ENCODE measurements around the gene ELP4. TPM values are rescaled to one million over a fixed set of nuclear protein-coding genes. Genes with fewer than 3 reads are reported as not detected.

Gene ELP4
- total and polyA plus RNA-seq, 2 donors (not counting 1 experiment from before 2014, with no cell fraction given) = 7.1 to 31.3 TPM

- ATAC-seq (ENCODE audit: low read depth) (no peak), DNase-seq (no peak)
- Histone ChIP-seq H3K4me3 (ENCODE audit: control extremely low read depth in 1 of 5, extremely low read depth in 1 of 5, insufficient read depth in 1 of 5, low read depth in 2 of 5, low read length in 4 of 5) (no peak overlapping the region), H2AFZ (ENCODE audit: insufficient read depth, low read depth, low read length, poor library complexity, severe bottlenecking) (no peak overlapping the region), H3K9ac (ENCODE audit: low read length) (no peak overlapping the region), H3K27ac (ENCODE audit: low read length in 2 of 2) (no peak overlapping the region), H3K27me3 (replicated peaks in 1 of 4; ENCODE audit: control extremely low read depth in 1 of 4, control insufficient read depth in 3 of 4, insufficient read depth in 4 of 4, low read length in 3 of 4) (peaks cover 2 to 95% (median 87%) of the 10 kb centered on the region in 4 experiments), H3K79me2 (ENCODE audit: control insufficient read depth, insufficient read depth, low read length) (no peaks in the 10 kb centered on the region), H3K4me2 (replicated peaks; ENCODE audit: low read depth, low read length, poor library complexity, severe bottlenecking) (no peak overlapping the region), H3K4me1 (ENCODE audit: control insufficient read depth in 2 of 2, insufficient read depth in 2 of 2, low read length in 2 of 2) (peaks cover 31 to 61% of the 10 kb centered on the region in 2 donors), H3K36me3 (replicated peaks in 1 of 2; ENCODE audit: control extremely low read depth in 1 of 2, control insufficient read depth in 1 of 2, extremely low read depth in 1 of 2, insufficient read depth in 2 of 2, low read length in 1 of 2) (no peaks in the 10 kb centered on the region), H3K9me3 (ENCODE audit: control extremely low read depth in 1 of 3, control insufficient read depth in 2 of 3, insufficient read depth in 1 of 3, low read length in 2 of 3) (peaks cover 5 to 63% (median 10%) of the 10 kb centered on the region in 3 donors), H4K20me1 (ENCODE audit: control insufficient read depth, insufficient read depth, low read length, poor library complexity, severe bottlenecking) (no peaks in the 10 kb centered on the region)
- Mint-ChIP-seq H3K27me3 (peaks cover 74% of the 10 kb centered on the region), H3K4me1 (peaks cover 25% of the 10 kb centered on the region), H3K9me3 (ENCODE audit: insufficient read depth) (peaks cover under 1% of the 10 kb centered on the region), H3K4me3 (no peak overlapping the region), H3K27ac (no peak overlapping the region)
- WGBS (ENCODE audit: insufficient coverage) = 9% methylated on average over 6 of the region's 20 CpGs
- ChIA-PET CTCF (no interaction called here), POLR2A (no interaction called here)
- intact Hi-C loops (cut with micrococcal nuclease) = no loop called here
- TF ChIP-seq CTCF (IDR thresholded peaks at IDR 0.05) (no peak), EZH2 (IDR thresholded peaks at IDR 0.05; ENCODE audit: borderline replicate concordance, insufficient read depth, low read depth, low read length, poor library complexity, severe bottlenecking) (no peak)
Observed at GRCh38 chr11:31805629-31806185, 296.1 kb downstream of the ELP4 start.

DNA sequence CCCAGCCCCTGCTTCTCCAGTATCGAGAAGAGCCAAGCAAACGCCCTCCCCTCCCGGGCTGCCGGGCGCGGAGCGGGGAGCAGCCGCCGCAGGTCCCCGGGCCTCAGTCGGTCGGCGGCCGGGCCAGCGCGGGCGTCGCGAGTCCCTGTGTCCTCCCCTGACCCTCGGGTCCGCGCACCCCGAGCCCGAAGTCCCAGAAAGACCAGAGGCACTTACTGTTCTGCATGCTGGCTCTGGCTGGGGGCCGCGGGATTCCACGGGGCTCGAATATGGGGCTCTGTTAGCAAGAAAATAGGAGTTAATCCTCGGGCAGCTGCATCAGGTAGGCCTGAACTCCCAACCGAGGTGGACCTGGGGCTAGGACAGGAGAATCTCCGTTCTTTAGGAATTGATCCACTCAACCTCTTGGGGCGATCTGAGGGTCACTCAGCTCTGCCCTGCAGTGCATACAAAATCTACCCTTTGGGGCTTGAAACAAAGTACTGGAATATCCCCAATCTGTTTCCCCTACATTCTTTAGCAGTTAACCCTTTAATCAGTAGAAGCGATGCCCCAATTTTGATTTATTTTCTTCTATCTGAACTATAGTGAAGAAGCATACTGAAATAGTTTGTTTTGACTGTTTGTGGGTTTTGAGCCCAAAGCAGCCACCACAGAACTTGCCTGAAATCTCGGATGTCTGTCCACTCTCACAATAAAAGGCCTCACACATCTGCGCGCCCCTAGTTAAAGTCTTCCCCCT is 296.8 kb downstream of the ELP4 start:
- peak; percentile 5 for DNase-seq
- TF ChIP-seq EZH2 (IDR thresholded peaks at IDR 0.05; ENCODE audit: borderline replicate concordance, insufficient read depth, low read depth, low read length, poor library complexity, severe bottlenecking) (no peak), CTCF (IDR thresholded peaks at IDR 0.05) (no peak)
- WGBS (ENCODE audit: insufficient coverage) = 13% methylated on average over 30 of the region's 36 CpGs
- peaks cover 3% of the 10 kb centered on the region for H3K9me3 Mint-ChIP-seq (ENCODE audit: insufficient read depth)
- H4K20me1 ChIP-seq (ENCODE audit: control insufficient read depth, insufficient read depth, low read length, poor library complexity, severe bottlenecking) = no peaks in the 10 kb centered on the region
- H3K4me1 Mint-ChIP-seq = peaks cover 31% of the 10 kb centered on the region
- peaks cover 37 to 68% of the 10 kb centered on the region in 2 donors for H3K4me1 ChIP-seq (ENCODE audit: control insufficient read depth in 2 of 2, insufficient read depth in 2 of 2, low read length in 2 of 2)
- no peak overlapping the region for H3K27ac ChIP-seq (ENCODE audit: low read length in 2 of 2)
- ATAC-seq (ENCODE audit: low read depth) = no peak
- no peak overlapping the region for H3K27ac Mint-ChIP-seq
- H3K9me3 ChIP-seq (ENCODE audit: control extremely low read depth in 1 of 3, control insufficient read depth in 2 of 3, insufficient read depth in 1 of 3, low read length in 2 of 3) = peaks cover 5 to 67% (median 10%) of the 10 kb centered on the region in 3 donors
- CTCF ChIA-PET = no interaction called here
- H3K4me2 ChIP-seq (replicated peaks; ENCODE audit: low read depth, low read length, poor library complexity, severe bottlenecking) = no peak overlapping the region
- H3K79me2 ChIP-seq (ENCODE audit: control insufficient read depth, insufficient read depth, low read length) = no peaks in the 10 kb centered on the region
- POLR2A ChIA-PET = no interaction called here
- H3K9ac ChIP-seq (ENCODE audit: low read length) = no peak overlapping the region
- H3K4me3 Mint-ChIP-seq = no peak overlapping the region
- no peak overlapping the region for H2AFZ ChIP-seq (ENCODE audit: insufficient read depth, low read depth, low read length, poor library complexity, severe bottlenecking)
- peaks cover 75% of the 10 kb centered on the region for H3K27me3 Mint-ChIP-seq
- no peak overlapping the region for H3K4me3 ChIP-seq (ENCODE audit: control extremely low read depth in 1 of 5, extremely low read depth in 1 of 5, insufficient read depth in 1 of 5, low read depth in 2 of 5, low read length in 4 of 5)
- H3K27me3 ChIP-seq (replicated peaks in 1 of 4; ENCODE audit: control extremely low read depth in 1 of 4, control insufficient read depth in 3 of 4, insufficient read depth in 4 of 4, low read length in 3 of 4) = peaks cover 2 to 95% (median 85%) of the 10 kb centered on the region in 4 experiments
- no peaks in the 10 kb centered on the region for H3K36me3 ChIP-seq (replicated peaks in 1 of 2; ENCODE audit: control extremely low read depth in 1 of 2, control insufficient read depth in 1 of 2, extremely low read depth in 1 of 2, insufficient read depth in 2 of 2, low read length in 1 of 2)
- intact Hi-C loops (cut with micrococcal nuclease) = no loop called here

Measured in B cell (primary cell).